HG03342 (cell line): ENCODE data around the gene STXBP4.
A peak's percentile ranks its signal among the peaks of the same experiment; 100 is the strongest.

Experiments used
- ATAC-seq: cut with Tn5 transposase; IDR thresholded peaks from one replicate; pipeline ENCODE4 v1.9.1; 2021; ENCODE audit warnings: mild to moderate bottlenecking, moderate library complexity; ENCODE audit not compliant: unreplicated experiment

STXBP4 gene, protein sequence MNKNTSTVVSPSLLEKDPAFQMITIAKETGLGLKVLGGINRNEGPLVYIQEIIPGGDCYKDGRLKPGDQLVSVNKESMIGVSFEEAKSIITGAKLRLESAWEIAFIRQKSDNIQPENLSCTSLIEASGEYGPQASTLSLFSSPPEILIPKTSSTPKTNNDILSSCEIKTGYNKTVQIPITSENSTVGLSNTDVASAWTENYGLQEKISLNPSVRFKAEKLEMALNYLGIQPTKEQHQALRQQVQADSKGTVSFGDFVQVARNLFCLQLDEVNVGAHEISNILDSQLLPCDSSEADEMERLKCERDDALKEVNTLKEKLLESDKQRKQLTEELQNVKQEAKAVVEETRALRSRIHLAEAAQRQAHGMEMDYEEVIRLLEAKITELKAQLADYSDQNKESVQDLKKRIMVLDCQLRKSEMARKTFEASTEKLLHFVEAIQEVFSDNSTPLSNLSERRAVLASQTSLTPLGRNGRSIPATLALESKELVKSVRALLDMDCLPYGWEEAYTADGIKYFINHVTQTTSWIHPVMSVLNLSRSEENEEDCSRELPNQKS

DNA sequence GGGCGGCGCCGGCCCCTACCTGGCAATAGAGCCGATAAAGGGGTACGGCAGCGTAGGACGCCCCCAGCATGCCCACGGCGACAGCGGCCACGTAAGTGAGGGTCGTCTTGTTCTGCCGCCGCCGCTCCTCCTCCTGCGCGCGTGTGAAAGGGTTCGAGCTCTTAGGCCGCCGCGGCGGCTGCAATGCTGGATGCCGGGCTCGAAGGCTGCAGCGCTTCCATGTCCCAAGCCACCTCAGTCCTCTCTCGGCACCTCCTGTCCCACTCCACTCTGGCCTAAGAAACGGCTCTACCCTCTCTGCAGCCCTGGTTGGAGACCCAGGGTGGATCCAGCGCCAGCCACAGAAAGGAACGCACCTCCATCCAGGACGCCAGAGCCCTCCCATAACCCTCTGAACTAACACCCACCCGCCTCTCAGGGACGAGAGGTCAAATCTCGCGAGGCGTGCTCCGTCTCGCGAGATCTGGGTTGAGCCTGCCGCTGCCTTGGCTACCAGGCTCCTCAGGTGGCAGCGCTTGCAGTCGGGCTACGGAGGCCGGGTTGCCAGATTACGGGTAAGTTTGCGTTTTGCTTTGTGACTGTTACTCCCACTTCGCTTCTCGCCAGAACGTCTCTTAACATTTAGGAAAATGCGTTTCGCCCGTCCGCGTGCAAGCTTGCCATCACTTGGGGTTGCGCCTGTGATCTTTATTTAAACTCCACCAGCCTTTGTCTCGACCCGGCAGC lies at the start of gene STXBP4, which contains the start of gene COX11:
Gene STXBP4, plus strand, starts transcription at position 504 of the 726 bp plus-strand sequence. CDS start 17,455 bp downstream, outside the sequence.
Gene COX11, minus strand, starts transcription at position 393 of the 726 bp plus-strand sequence. Its CDS starts 8 bp downstream, at position 385.
- ATAC-seq, result peak; percentile 85

DNA sequence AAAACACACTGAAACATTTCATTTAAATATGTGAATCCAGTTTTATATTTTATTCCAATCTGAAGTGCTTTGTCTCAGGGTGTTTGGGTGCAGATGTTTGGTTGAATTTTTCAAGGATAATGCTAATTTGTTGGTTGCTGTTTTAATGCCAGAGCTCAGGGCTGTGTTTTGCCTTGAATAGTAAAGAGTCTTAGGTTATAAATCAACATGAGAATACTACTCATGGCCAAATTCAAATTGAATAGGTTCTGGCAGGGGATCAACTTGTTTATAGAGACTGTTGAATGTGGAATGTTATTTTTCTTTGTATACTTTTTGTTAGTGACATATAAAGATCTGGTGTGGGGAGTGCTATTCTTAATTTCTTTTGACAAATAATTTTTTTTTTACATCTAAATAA lies 49.1 kb upstream of the STXBP4 start:
- ATAC-seq, result no peak

DNA sequence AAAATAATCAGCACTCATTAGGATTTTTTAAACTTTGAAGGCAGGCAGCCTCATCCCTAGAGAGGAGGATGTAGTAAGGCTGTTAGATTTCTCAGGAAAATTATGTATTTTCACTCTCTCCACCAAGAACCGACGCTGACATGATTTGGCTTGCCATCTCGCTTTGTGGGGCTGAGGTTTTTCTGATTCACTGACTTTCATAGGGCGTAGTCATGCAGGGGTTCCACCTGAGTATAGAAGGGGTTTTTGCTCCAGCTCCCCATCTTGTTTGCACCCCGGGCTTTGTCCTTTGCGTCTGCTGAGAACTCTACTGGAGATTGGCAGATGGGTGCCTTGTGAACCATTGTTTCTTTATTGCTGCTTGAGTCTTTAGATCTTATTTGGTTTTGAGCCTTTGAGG lies 47.7 kb upstream of the STXBP4 start:
- no peak for ATAC-seq

DNA sequence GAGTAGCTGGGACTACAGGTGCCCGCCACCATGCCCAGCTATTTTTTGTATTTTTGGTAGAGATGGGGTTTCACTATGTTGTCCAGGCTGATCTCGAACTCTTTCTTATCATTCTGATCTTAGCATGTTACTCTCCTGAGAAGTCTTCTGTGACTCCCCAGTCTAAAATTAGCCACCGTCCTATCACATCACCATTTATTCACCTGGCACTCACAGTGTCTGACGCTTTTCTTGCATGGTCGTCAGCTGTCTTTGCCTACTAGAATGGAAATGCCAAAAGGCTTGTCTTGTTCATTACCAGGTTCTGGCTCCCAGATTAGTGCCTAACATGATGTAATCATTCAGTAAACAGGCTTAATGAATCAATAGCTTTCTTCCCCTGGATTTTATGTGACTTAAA lies 44.2 kb upstream of the STXBP4 start:
- ATAC-seq, result no peak

DNA sequence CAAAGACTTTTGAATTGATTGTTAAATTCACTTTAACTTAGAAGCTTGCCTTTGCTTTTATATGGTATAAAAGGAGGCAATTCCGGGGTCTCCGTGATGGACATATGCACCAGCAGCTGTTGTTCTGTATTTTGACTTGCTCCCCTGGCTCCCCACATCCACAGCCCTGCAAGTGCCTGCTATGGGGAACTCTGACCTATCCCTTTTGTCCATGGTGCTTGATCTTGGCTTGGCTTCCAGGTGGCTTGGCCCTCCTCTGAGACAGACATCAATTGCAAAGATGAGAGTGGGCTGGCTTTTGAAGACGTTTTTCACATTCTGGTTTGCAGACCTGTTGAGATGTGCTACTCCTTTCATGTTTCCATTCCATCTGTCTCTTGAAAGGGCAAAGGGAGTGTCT lies 41.0 kb upstream of the STXBP4 start:
- no peak for ATAC-seq

DNA sequence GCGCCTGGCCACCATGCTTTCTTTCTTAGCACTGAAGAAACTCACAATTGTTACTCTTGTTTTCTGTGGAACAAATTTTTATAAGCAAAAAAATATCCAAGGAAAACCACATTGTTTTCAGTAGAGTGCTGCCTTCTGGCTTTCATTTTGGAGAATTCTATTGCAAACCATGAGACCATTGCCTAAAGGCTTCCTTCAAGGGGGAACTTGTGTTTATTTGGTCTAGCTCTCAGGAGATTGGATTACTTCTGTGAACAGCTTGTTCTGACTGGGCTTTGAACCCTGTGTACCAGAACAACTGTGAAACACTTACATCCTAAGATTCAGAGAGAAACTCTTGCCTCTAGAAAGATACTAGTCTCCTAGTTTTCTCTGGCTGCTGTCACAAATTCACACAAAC lies 35.9 kb upstream of the STXBP4 start:
- no peak for ATAC-seq

DNA sequence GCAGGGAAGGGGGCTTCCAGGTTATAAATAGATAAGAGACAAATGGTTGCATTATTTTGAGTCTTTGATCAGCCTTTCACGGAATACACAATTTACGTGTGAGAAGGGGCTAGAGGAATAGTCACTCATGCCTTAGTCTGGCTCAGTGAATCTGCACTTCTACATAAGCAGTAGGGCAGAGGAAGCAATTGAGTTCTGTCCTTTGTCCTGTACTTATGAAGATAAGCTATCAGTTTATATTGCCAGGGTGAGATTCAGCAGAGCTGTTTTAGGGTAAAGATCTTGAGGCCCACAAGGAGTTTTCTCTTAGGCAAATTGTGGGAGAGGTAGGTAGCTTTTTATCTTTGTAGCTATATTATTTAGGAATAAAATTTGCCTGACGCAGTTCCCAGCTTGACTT lies 34.6 kb upstream of the STXBP4 start:
- ATAC-seq, result no peak

DNA sequence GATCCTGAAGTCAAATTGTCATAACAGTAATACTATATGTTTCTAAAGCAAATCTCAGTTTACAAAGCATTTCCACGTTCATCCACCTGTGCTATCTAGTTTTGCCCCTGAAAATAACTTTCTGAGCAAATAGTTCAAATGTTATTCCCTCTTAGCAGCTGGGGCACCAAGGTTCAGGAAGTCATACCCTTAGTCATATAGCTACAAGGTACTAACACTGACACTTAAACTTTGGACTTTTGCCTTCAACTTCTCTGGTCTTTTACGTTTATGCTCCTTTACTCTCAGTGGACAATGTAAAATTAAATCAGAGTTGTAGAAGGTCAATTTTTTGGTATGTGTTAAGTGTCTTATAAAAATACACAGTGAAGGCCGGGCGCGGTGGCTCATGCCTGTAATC lies 33.1 kb upstream of the STXBP4 start:
- no peak for ATAC-seq

DNA sequence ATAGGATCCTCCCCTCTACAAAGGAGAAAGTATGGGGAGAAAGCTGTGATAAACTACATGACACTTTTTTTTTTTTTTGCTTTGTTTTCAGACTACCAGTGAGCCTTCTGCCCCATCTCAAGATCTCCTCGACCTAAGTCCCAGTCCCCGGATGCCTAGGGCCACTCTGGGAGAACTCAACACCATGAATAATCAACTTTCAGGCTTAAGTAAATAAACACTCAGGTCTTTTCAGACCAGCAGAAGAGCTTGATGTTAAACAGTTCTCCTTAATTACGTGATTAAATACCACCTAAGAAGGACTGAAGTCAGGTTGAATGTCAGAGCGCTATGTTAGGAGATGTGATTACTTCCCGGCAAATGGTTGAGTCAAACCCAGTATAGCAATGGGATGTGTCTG lies 31.5 kb upstream of the STXBP4 start:
- no peak for ATAC-seq

DNA sequence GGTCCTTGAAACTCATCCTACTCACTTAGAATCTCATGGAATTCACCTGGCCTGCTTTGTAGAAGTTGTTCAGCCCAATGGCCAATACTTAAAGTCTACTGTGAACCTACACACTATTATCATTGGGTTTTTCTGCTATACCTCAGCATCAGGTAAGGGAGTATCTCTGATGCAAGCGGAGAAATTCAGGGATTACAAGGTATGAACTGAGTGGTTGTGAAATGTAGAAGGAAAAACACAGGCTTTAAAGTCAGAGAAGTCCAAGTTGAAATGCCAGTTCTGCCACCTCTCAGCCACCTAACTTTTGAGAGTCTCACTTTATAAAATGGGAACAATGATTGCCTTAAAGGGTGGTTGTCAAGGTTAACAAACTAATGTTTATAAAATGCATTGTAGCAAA lies 31.1 kb upstream of the STXBP4 start:
- no peak for ATAC-seq

DNA sequence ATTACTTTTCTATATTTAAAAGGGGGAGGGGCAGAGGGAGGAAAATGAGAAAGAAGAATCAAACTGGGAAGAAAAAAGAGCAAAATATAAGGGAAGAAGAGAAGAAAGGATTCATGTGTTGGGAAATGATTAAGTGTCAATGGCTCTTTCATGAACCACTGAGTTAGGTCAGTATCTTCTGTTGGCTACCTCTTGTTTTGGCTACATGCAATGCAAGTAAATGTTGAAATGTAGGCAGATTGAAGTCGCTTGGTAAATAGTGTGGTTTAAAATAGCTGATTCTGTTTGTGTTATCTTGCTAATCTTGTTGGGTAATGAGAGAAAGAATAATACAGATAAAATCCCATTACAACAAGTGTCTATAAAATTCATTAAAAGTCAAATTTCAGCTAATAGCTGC lies 27.3 kb upstream of the STXBP4 start:
- ATAC-seq, result no peak

DNA sequence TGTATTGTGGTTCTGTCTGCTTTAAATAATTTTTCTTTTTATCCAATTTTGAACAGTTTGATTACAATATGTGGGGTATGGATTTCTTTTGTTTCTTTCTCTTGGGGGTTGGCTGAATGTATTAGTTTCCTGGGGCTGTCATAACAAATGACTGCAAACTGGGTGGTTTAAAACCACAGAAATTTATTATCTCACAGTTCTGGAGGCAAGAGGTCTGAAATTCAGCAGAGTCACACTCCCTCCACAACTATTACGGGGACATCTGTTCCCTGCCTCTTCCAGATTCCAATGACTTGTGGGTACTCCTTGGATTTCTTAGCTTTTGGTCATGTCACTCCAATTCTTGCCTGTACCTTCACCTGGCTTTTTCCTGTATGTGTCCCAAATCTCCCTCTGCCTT lies 23.8 kb upstream of the STXBP4 start:
- ATAC-seq, result no peak

DNA sequence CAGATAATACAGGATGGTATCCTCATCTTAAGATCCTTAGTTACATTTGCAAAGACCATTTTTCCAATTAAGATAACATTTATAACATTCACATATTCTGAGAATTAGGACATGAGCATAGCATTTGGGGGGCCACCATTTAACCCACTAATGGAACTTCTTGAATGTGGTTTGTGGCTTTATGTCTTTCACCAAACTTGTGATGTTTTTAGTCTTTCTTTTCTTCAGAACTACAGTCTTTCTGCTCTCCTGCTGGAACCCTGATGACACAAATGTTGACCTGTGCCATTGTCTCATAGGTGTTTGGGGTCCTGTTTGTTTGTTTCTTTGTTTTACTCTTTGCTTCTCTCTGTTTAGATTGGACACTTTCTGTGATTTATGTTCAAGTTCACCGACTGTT lies 23.3 kb upstream of the STXBP4 start:
- no peak for ATAC-seq

DNA sequence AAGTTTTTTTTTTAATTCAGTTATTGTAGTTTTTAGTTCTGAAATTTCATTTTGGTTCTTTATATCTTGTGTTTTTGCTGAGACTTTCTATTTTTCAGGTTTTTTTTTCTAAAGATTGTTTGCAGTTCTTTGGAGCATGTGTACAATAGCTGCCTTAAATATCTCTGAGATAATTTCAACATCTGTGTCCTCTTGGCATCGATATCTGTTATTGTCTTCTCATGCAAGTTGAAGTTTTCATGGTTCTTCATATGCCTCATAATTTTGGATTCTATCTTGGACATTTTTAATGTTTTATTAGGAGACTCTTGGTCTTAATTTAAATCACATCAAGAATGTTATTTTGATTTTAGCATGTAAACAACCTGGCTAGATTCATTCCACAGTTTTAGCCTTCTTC lies 22.9 kb upstream of the STXBP4 start:
- no peak for ATAC-seq

DNA sequence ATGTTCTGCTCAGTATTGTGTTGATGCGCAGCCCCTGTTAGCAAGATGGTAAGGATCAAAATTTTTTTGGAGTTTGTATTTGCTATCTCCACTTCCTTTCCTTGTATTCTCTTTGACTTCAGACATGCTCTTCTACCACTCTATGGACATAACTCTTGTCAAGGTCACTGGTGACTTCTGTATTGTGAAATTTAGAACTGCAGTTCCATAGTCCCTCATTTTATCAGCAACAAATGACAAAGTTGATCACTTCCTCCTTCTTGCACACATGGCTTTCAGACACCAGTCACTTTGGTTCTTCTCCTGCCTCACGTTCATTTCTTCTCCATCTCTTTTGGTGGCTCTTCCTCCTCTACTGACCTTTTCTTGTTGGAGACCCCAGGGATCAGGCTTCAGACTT lies 21.2 kb upstream of the STXBP4 start:
- no peak for ATAC-seq

DNA sequence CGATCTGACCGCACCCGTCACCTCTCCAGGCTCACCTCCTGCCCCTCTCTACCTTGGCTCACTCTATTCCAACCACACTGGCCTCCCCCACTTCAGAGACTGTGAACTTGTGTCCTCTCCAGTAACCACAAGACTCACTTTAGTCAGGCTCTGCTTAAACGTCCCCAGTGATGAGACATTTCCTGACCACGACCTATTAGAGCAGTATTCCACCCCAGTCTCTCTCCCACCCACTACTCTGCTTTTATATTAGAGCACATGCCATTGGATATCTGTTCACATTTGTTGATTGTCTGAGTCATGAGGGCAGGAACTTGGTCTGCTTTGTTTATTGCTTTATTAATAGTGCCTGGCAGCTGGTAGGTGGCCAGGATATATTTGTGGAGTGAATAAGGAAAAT lies 20.2 kb upstream of the STXBP4 start:
- ATAC-seq, result peak; percentile 52

DNA sequence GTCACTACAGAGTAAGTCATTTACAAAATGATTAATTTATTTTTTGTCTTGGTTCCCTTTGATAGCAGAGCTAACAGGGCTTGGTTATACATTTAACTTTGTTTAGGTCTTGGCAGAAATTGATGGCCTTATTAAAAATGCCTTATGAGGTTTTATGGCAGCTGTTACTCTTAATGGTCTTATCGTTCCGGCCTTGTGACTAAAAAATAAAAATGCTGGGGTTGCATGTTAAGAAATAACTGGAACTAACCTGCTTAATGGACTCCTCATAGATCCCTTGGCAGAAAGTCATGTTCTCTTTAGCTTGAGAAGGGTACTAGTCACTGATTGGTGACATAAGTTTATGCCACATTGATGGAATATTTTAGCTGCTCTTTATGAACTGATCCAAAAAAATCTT lies 18.4 kb upstream of the STXBP4 start:
- no peak for ATAC-seq

DNA sequence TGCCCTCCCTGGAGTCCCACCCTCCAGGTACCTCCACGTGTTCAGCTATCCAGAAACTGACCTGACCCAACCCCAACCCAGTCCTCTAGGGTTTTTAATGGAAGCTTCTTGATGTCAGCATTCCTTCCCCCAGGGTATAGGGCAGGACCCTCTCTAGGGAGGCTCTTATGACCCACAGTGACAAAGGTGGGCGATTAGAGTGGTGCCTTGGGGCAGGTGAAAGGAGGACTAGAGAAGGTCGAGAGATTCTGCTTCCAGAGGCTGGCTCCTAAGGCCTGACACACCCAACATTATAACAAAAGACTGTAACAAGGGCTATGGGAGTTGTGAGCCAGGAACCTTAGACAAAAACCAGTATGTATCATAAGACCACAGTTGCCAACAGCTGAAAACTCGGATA lies 17.3 kb upstream of the STXBP4 start:
- ATAC-seq, result no peak

DNA sequence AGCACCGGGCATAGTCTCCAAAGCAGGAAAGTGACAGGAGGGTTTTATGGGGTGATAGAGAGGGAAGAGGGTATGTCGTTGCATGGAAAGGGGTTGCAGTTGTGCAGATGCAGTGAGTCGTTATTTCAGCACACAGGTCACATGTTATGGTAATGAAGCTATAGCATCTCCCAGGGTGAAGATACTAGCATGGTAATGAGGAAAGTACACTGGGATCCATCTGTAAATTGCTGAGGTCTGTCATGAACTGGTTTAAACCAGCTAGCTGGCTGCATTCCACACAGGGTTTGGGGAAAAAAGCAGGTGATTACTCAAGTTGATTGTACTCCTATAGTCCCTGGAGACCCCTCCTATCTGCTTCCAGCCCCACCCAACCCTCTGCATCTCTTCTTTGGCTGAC lies 11.8 kb upstream of the STXBP4 start:
- no peak for ATAC-seq

DNA sequence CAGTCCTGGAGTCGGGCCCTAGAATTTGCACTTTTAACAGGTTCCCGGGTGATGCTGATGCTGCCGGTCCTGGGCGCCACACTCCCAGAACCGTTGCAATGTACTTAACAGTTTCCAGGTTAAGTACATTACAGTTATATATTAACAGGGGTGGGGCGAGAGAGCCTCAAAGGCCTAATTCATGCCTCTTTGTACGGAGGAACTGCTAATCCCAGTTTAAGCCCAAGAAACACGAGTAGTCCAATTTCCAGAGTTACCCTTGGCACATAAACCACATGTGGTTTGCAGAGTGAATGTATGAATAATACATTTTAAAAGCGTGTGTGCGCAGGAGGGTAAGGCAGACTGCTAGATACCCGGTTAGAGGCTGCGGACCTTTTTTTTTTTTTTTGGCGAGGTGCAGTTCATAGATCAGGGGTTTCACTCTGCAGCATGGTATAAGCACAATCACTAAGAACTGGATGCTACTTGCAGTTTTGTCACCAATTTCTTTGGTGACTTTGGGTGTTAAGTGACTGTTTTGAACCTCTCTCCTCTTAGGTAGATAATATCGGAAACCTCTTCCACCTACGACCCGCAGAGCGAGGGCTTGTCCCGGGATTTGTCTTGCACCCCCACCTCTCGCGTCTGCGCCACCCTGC lies 824 bp upstream of the STXBP4 start:
- peak; percentile 23 for ATAC-seq

DNA sequence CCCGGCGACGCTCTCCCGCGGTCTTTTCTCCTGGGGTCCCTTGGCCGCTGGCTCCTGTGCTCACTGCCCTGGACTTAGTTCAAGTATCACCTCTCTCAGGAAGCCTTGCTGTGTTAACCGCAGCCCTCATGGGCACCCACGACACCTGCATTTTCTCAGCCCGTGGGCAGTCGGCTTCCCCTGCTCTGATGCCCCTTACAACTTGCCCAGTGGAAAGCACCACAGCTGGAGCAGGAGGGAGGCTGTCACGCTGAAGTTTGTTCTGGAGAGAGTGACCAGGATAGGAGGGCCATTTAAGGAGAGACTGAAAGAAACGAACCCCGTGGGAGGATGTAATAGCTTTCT lies 395 bp downstream of the STXBP4 start:
- ATAC-seq, result peak; percentile 19
